GM18858 (cell line): Measurements from ENCODE around the gene ZBTB43.

ENCODE experiments used
- ATAC-seq: cut with Tn5 transposase; IDR thresholded peaks from one replicate; pipeline ENCODE4 v1.9.1; 2021; ENCODE audit not compliant: unreplicated experiment

Gene ZBTB43

DNA sequence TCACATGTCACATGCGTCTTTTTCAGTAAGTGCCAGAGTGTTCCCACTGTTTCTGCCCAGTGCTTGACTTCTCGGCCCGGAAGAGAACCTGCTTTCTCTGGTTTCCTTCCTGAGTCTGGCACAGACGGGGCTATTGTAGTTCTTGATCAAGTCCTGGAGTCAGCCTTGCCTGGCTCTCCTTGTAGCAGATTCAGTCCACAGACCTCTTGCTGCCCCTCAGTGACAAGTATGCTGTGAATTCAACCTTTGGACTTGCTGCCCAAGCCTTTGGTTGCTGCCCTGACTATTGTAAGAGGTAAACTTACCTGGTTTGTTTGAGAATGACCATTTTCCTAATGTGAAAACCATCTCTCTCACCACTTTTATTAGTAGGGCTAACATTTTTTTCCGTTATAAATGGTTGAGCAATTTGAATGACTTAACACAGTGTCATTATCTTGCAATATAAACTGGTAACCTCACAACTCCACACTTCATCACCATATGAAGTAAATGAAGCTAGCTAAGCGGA is 80.3 kb downstream of the ZBTB43 start:
- no peak for ATAC-seq

DNA sequence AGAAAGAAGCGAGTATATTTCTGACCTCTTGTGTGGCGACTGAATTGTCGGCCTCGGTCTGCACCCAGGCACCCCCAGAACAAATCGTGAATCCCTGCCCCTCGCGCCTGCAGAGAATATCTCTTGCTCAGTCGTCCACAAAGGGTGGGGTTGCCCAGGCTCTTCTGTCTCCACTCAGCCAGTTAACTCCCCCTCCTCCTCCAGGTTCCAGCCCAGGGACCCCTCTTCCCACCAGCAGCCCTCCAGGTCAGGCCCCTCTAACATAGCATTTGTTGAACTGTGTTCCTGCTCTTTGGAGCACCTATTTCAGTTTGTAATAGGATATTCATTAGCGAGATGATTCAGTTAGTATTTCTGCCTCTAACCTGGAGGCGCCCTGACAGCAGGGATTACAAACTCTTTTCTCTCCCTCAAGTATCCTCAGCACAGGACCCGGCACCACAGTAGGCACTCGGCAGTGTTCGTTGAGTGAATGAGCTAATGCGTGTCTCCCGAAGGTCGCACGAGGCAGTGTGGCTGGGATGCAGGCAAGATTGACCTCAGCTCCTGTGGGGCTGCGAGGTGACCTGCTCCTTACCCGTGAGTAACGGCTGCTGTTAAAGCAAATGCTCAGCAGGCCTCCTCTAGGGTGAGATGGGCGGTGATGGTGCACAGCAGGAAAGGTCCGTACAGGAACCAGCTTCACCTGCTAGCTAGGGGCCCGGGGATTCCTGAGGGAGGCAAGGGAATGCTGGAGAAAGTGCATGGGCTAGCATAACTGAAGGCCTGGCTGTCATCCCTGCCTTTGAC is 81.4 kb downstream of the ZBTB43 start:
- ATAC-seq = no peak

DNA sequence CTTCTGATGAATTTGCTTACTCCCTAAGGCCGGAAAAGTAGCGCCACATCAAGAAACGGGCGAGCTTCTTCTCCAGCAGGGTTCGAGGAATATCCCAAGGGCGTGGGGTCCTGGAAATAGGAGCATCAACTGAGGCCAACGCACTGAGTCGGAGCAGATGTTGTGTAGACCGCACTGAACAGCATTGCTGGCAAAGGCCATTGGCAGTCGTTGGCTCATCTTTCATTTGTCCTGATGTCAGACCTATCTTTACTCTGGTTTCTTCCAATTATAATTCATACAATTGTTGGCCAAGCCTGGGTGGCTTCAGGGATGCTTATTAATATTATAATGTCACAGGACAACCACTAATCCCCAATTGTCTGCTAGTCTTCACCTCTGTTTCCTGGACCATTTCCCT is 82.1 kb downstream of the ZBTB43 start:
- ATAC-seq = no peak
